Cortex of kidney (tissue), 1 donor: ENCODE results near the gene TGIF2LY.
"Not testable (repeated sequence)": the region's sequence is repeated elsewhere in the genome, so short reads cannot be mapped to it uniquely, and the experiment has no call there.

Experiments
- DNase-seq: peaks from one replicate; lab custom pipeline; 2025; lab: John Stamatoyannopoulos, UW

Gene TGIF2LY

GRCh38 chrY:3578767-3579166 is at the start of gene TGIF2LY:
Gene TGIF2LY (plus strand): TSS chrY:3579067. CDS start chrY:3579245, 178 bp downstream.
- not testable (repeated sequence) for DNase-seq
